ENCODE measurements around the gene ALLC. TPM values are rescaled to one million over a fixed set of nuclear protein-coding genes. Genes with fewer than 3 reads are reported as not detected.
A peak's percentile ranks its signal among the peaks of the same experiment; 100 is the strongest.

Gene ALLC
- total and polyA plus RNA-seq, 10 of the 15 experiments (the other 5 are each of a cell fraction or from before 2014, with no cell fraction given) = 0.05 TPM; not detected in 9

GRCh38 chr2:3667151-3667631 is 9.2 kb downstream of the ALLC start (continued):
- TF ChIP-seq ZBTB40 (IDR thresholded peaks at IDR 0.05; ENCODE audit: borderline replicate concordance) = no peak
- no peak for TF ChIP-seq ETV6 (conservative IDR thresholded peaks at IDR 0.05 in 1 of 2, IDR thresholded peaks at IDR 0.05 in 1 of 2; ENCODE audit: borderline replicate concordance in 1 of 2, low read depth in 1 of 2)
- TF ChIP-seq ZNF207 (IDR thresholded peaks at IDR 0.05; ENCODE audit: borderline replicate concordance) = no peak
- peak; percentile 28; the same call in 1 of the 2 replicates for TF ChIP-seq PAX5 (IDR thresholded peaks at IDR 0.05; ENCODE audit: borderline replicate concordance, low read depth, low read length)
- TF ChIP-seq CBFB (IDR thresholded peaks at IDR 0.05; ENCODE audit: low read depth) = no peak

- RAD21 ChIA-PET (ENCODE audit: unreplicated experiment) = no interaction called here
- Histone ChIP-seq H3K4me1 (ENCODE audit: control insufficient read depth, insufficient read depth, low read length) (no peaks in the 10 kb centered on the region), H3K9me3 (replicated peaks; ENCODE audit: control insufficient read depth, insufficient read depth, low read length) (no peaks in the 10 kb centered on the region), H3K27ac (ENCODE audit: control insufficient read depth, insufficient read depth) (no peak overlapping the region), H3K4me2 (ENCODE audit: control insufficient read depth, insufficient read depth) (no peak overlapping the region), H2AFZ (ENCODE audit: control insufficient read depth, low read depth, low read length) (no peak overlapping the region), H3K36me3 (ENCODE audit: control insufficient read depth in 2 of 2, insufficient read depth in 2 of 2, low read length in 1 of 2) (no peaks in the 10 kb centered on the region), H3K79me2 (ENCODE audit: control insufficient read depth, insufficient read depth, low read length) (no peaks in the 10 kb centered on the region), H3K4me3 (no peak overlapping the region), H3K27me3 (replicated peaks in 1 of 2; ENCODE audit: control insufficient read depth in 2 of 2, insufficient read depth in 2 of 2, low read length in 1 of 2) (peaks cover 0 to 3% of the 10 kb centered on the region in 2 experiments; a peak in 1 of 4 replicates), H4K20me1 (ENCODE audit: control insufficient read depth, insufficient read depth) (no peaks in the 10 kb centered on the region), H3K9ac (ENCODE audit: control insufficient read depth, insufficient read depth, low read length) (no peak overlapping the region)
- ATAC-seq = no peak
- intact Hi-C loops (cut with micrococcal nuclease; ENCODE audit: unreplicated experiment) (no loop called here), in situ Hi-C loops (cut with MboI) (no loop called here)
- CTCF ChIA-PET = no interaction called here
- FAIRE-seq = no peak
- WGBS (ENCODE audit: insufficient coverage, insufficient replicate concordance, low lambda C conversion rate, missing lambda C conversion rate) = 59% methylated on average over 8 of the region's 8 CpGs
- POLR2A ChIA-PET = no interaction called here
- DNase-seq (ENCODE audit: low read depth, low spot score) = no peak
- BruUV-seq (replicated peaks) = no TSS peak
- SMC1A ChIA-PET (ENCODE audit: uncharacterized antibody, unreplicated experiment) = no interaction called here
- TF ChIP-seq HSF1 (IDR thresholded peaks at IDR 0.05; ENCODE audit: low read depth, low read length) (no peak), USF1 (IDR thresholded peaks at IDR 0.05; ENCODE audit: borderline replicate concordance, extremely low read length, insufficient read depth, low read depth, low read length) (no peak), BMI1 (IDR thresholded peaks at IDR 0.05; ENCODE audit: borderline replicate concordance) (no peak), REST (IDR thresholded peaks at IDR 0.05; ENCODE audit: low read depth, low read length) (no peak), CREB1 (IDR thresholded peaks at IDR 0.05; ENCODE audit: low read depth) (no peak), ETV6 (conservative IDR thresholded peaks at IDR 0.05 in 1 of 2, IDR thresholded peaks at IDR 0.05 in 1 of 2; ENCODE audit: borderline replicate concordance in 1 of 2, low read depth in 1 of 2) (no peak), CHD2 (IDR thresholded peaks at IDR 0.05; ENCODE audit: borderline replicate concordance, low read depth, low read length) (no peak)
Measured at GRCh38 chr2:3669656-3670055, 11.7 kb downstream of the ALLC start.

Data from GM12878 (cell line).